NB4 (cell line): ENCODE results near the gene DSCAM.

Source experiments
- DNase-seq: peaks from one replicate; pipeline ENCODE4 v3.0.0; 2010; ENCODE audit warnings: low read depth
- H3K4me3 ChIP-seq: one replicate; pipeline ENCODE4 v1.5.1; 2011; ENCODE audit warnings: mild to moderate bottlenecking, low read depth, low read length, moderate library complexity
- MYC ChIP-seq: IDR thresholded peaks from 2 replicates; pipeline ENCODE4 v1.6.1; 2011; ENCODE audit warnings: low read depth, low read length
- POLR2A ChIP-seq: IDR thresholded peaks from 2 replicates; pipeline ENCODE4 v1.6.1; 2011; ENCODE audit warnings: mild to moderate bottlenecking; ENCODE audit not compliant: insufficient read length; ENCODE audit errors: extremely low read depth
- TF ChIP-seq, protein P1 (sequence below): IDR thresholded peaks from 2 replicates; pipeline ENCODE4 v1.6.1; 2011; ENCODE audit warnings: low read depth, low read length
- TF ChIP-seq, protein P2 (sequence below): IDR thresholded peaks from one replicate; pipeline ENCODE4 v1.5.1; 2012; ENCODE audit warnings: low read depth, low read length

DSCAM gene

DNA sequence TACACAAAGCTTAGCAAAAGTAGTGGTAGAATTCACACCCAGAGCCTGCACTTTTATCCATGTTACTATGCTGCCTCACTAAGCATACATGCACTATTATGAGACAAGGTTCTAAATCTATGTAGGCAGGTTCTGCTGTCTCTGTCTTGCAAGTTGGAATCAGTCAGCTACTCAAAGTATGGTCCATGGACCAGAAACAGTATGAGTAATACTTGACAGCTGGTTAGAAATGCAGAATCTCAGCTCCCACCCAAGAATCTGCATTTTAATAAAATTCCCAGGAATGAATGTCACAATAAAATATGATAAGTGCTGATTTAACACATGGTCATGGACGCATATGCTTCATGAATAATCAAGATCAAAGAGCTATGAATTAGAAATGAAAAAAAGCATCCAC is 50.5 kb downstream of the DSCAM start:
- no peak for DNase-seq
- no peak overlapping the region for H3K4me3 ChIP-seq
- no peak for TF ChIP-seq MYC
- TF ChIP-seq, protein P1, sequence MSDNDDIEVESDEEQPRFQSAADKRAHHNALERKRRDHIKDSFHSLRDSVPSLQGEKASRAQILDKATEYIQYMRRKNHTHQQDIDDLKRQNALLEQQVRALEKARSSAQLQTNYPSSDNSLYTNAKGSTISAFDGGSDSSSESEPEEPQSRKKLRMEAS: no peak
- TF ChIP-seq, protein P2, sequence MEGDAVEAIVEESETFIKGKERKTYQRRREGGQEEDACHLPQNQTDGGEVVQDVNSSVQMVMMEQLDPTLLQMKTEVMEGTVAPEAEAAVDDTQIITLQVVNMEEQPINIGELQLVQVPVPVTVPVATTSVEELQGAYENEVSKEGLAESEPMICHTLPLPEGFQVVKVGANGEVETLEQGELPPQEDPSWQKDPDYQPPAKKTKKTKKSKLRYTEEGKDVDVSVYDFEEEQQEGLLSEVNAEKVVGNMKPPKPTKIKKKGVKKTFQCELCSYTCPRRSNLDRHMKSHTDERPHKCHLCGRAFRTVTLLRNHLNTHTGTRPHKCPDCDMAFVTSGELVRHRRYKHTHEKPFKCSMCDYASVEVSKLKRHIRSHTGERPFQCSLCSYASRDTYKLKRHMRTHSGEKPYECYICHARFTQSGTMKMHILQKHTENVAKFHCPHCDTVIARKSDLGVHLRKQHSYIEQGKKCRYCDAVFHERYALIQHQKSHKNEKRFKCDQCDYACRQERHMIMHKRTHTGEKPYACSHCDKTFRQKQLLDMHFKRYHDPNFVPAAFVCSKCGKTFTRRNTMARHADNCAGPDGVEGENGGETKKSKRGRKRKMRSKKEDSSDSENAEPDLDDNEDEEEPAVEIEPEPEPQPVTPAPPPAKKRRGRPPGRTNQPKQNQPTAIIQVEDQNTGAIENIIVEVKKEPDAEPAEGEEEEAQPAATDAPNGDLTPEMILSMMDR: no peak
- no peak for TF ChIP-seq POLR2A

DNA sequence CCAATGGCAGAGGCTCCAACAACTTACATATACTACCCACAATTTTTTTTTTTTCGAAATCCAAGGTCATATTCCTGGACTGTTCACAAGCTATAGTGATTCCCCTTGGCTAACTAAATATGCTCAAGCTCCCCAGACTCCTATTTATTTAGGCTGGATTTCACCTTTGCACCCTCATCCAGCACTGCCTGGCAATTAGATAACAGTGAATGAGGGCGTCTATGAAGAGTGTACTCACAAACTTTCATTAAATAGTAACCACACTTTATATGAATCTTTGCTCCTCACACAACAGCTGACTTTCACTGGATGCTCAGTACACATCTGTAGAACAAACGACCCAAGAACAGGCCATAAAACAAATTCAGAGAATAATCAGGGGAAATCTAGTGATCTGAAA is 51.6 kb downstream of the DSCAM start:
- DNase-seq: no peak
- TF ChIP-seq POLR2A (no peak), MYC (no peak)
- TF ChIP-seq, protein P2: no peak
- TF ChIP-seq, protein P1: no peak
- H3K4me3 ChIP-seq: no peak overlapping the region

DNA sequence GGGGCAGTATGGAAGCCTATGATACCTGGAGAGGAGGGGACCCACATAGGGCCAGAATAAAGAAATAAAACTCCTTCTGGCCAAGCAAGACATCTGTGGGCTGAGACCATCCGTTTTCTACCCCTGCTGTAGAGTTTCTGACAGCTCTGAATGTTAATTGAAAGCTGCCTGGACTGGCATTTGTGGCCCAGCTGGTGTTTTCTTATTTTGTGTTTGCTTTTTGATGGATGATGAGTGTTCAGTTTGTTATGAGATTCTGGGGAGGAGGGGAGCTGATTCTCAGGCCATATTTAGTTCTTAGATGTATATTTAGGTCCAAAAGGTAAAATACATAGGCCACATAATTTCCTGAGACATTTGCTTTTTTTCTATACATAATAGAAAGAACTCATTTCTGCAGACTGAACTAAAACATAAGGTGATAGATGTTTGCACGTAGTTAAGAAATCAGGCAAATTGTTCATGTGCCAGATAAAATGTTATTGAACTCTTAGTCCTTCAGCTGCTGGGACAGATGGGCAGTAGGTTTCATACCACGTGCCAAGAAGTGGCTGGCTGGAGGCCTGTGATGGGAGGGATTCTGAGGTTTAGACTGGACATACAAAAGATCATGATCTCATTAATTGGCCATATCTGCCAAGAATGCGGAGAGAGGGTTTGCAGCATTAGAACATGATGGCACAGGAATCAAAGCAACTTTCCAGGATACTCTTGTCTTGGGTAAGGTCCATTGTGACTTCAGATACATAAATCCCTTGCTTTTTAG is 54.1 kb downstream of the DSCAM start:
- TF ChIP-seq MYC (no peak), POLR2A (no peak)
- TF ChIP-seq, protein P1: no peak
- TF ChIP-seq, protein P2: no peak
- no peak for DNase-seq
- no peak overlapping the region for H3K4me3 ChIP-seq

DNA sequence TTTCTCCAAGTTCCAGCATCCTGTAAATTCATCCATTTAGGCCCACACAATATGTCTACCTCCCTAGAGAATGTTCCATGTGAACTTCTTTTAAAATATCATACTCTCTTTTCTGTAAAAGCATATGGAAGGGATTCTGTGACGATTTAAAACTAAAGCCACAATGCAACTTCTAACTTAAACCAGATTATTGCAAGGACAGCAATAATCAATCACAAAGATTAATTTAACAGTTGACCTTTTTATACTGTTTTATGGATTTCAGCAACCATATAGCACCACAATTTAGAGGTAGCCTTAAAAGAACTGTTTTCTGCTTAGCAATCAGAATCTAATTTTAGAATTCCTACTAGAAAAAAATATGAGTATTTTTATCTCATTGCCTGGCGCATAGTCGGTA is 58.3 kb downstream of the DSCAM start:
- H3K4me3 ChIP-seq: no peak overlapping the region
- TF ChIP-seq MYC (no peak), POLR2A (no peak)
- TF ChIP-seq, protein P1: no peak
- TF ChIP-seq, protein P2: no peak
- DNase-seq: no peak

DNA sequence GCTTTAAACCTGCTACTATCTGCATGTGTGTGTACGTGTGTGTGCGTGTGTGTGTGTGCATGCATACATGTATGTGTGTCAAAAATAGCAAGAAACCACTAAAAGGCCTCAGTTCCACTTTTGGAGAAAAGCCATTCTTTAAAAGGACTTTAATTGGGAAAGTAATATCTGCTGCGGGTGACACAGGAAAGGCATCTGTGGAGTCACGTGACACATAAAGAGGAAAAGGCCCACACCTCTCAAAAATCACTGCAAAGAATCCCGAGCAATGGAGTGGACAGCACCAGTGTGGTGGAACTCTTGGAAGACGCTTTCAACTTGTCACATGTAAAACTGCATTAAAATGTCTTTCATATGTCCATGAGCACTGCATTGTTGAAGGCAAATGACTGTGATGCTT is 63.6 kb downstream of the DSCAM start:
- TF ChIP-seq, protein P1: no peak
- TF ChIP-seq, protein P2: no peak
- TF ChIP-seq POLR2A (no peak), MYC (no peak)
- DNase-seq: no peak
- H3K4me3 ChIP-seq: no peak overlapping the region
